ENCODE data around the gene MUC22. TPM values are rescaled to one million over a fixed set of nuclear protein-coding genes. Genes with fewer than 3 reads are reported as not detected.
"Not testable (repeated sequence)": the region's sequence is repeated elsewhere in the genome, so short reads cannot be mapped to it uniquely, and the experiment has no call there.

The MUC22 gene
- total RNA-seq, 1 experiment from 2014 or later: not detected

DNA sequence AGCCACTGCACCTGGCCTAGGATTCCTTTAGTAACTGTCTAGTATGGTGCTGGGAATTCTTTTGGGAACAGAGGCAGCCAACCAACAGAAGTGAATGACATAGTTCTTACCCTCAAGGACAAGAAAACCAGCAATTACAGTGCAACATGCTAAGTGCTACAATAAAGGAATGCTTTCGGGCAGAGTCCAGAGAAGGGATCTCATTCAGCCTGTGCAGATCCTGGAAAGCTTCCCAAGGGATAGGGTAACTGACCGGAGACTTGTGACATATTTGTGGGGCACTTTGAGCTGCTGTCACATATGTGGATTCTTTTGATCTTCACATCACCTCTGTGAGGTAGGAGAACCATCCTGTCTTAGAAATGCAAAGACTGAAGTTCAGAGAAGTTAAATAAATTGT is 55.3 kb downstream of the MUC22 start:
- Histone ChIP-seq H3K4me2 (ENCODE audit: low read length) (no peak overlapping the region), H3K27me3 (ENCODE audit: low read length) (no peaks in the 10 kb centered on the region), H3K27ac (ENCODE audit: low read length) (no peak overlapping the region), H3K4me3 (ENCODE audit: low read length) (no peak overlapping the region), H4K20me1 (ENCODE audit: low read length) (no peaks in the 10 kb centered on the region), H3K9me2 (replicated peaks; ENCODE audit: low read length) (no peaks in the 10 kb centered on the region), H3K4me1 (ENCODE audit: insufficient read depth, low read length) (peaks cover under 1% of the 10 kb centered on the region), H3F3A (ENCODE audit: low read length, unreplicated experiment) (no peaks in the 10 kb centered on the region), H3K36me3 (ENCODE audit: low read depth, low read length) (no peaks in the 10 kb centered on the region), H2AFZ (ENCODE audit: low read length) (no peak overlapping the region), H3K79me2 (ENCODE audit: low read length) (no peaks in the 10 kb centered on the region), H3K9ac (ENCODE audit: low read length) (no peak overlapping the region), H3K9me3 (ENCODE audit: low read length) (no peaks in the 10 kb centered on the region)
- DNase-seq (no peak), ATAC-seq (no peak)
- intact Hi-C loops (cut with micrococcal nuclease): no loop called here
- CTCF ChIA-PET: no interaction called here
- no peak for TF ChIP-seq EZH2 (IDR thresholded peaks at IDR 0.05; ENCODE audit: low read length, unreplicated experiment)
- no peak for TF ChIP-seq EZH2phosphoT487 (IDR thresholded peaks at IDR 0.05; ENCODE audit: borderline replicate concordance, low read length)
- TF ChIP-seq, protein P1, sequence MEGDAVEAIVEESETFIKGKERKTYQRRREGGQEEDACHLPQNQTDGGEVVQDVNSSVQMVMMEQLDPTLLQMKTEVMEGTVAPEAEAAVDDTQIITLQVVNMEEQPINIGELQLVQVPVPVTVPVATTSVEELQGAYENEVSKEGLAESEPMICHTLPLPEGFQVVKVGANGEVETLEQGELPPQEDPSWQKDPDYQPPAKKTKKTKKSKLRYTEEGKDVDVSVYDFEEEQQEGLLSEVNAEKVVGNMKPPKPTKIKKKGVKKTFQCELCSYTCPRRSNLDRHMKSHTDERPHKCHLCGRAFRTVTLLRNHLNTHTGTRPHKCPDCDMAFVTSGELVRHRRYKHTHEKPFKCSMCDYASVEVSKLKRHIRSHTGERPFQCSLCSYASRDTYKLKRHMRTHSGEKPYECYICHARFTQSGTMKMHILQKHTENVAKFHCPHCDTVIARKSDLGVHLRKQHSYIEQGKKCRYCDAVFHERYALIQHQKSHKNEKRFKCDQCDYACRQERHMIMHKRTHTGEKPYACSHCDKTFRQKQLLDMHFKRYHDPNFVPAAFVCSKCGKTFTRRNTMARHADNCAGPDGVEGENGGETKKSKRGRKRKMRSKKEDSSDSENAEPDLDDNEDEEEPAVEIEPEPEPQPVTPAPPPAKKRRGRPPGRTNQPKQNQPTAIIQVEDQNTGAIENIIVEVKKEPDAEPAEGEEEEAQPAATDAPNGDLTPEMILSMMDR (conservative IDR thresholded peaks at IDR 0.05; ENCODE audit: low read depth, low read length): no peak
- POLR2A ChIA-PET (ENCODE audit: unreplicated experiment): no interaction called here
- no TSS peak for BruUV-seq (replicated peaks)

DNA sequence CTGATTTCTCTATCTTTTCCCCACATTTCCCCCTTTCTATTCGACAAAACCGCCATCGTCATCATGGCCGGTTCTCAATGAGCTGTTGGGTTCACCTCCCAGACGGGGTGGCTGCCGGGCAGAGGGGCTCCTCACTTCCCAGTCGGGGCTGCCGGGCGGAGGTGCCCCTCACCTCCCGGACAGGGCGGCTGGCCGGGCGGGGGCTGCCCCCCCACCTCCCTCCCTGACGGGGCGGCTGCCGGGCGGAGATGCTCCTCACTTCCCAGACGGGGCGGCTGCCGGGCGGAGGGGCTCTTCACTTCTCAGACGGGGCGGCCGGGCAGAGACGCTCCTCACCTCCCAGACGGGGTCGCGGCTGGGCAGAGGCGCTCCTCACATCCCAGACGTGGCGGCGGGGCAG is 56.8 kb downstream of the MUC22 start:
- H3F3A ChIP-seq (ENCODE audit: low read length, unreplicated experiment); ATAC-seq; H3K27me3 ChIP-seq (ENCODE audit: low read length); H3K4me1 ChIP-seq (ENCODE audit: insufficient read depth, low read length); POLR2A ChIA-PET (ENCODE audit: unreplicated experiment); CTCF ChIA-PET; DNase-seq; H3K4me3 ChIP-seq (ENCODE audit: low read length); H2AFZ ChIP-seq (ENCODE audit: low read length); H3K79me2 ChIP-seq (ENCODE audit: low read length); H3K27ac ChIP-seq (ENCODE audit: low read length); BruUV-seq (replicated peaks); H4K20me1 ChIP-seq (ENCODE audit: low read length); H3K9me3 ChIP-seq (ENCODE audit: low read length); H3K36me3 ChIP-seq (ENCODE audit: low read depth, low read length); intact Hi-C loops (cut with micrococcal nuclease); H3K9ac ChIP-seq (ENCODE audit: low read length); H3K4me2 ChIP-seq (ENCODE audit: low read length); H3K9me2 ChIP-seq (replicated peaks; ENCODE audit: low read length): not testable (repeated sequence)

DNA sequence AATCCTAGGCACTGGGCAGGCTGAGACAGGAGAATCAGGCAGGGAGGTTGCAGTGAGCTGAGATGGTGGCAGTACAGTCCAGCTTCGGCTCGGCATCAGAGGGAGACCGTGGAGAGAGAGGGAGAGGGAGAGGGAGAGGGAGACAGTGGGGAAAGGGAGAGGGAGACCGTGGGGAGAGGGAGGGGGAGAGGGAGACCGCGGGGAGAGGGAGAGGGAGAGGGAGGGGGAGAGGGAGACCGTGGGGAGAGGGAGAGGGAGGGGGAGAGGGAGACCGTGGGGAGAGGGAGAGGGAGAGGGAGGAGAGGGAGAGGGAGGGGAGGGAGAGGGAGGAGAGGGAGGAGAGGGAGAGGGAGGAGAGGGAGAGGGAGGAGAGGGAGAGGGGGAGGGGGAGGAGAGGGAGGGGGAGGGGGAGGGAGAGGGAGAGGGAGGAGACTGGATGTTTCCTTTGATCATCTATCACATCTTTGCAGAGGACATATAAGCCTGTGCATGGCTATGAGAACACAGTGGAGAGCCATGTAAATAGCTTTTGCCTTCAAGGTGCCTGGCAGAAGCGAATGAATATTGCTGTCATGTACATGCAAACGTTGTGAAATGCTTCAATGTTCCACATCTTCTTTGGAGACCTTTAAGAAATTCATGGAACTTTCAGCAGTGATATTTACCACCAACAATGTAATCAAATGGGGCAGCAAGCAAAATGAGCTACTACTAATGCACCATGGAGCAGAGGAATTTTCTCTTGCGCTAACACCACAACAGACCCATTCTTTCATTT is 57.8 kb downstream of the MUC22 start:
- BruUV-seq (replicated peaks); intact Hi-C loops (cut with micrococcal nuclease); H2AFZ ChIP-seq (ENCODE audit: low read length): not testable (repeated sequence)

More for the DNA sequence above, 57.8 kb downstream of the MUC22 start:
- CTCF ChIA-PET: interaction anchor here (0.6 to 1.5 kb wide), 2 partner anchors 92 to 152 kb away, joined by 3 to 7 read pairs; no protein-coding TSS in a partner anchor
- H3K36me3 ChIP-seq (ENCODE audit: low read depth, low read length); H3K27ac ChIP-seq (ENCODE audit: low read length); H3K27me3 ChIP-seq (ENCODE audit: low read length); POLR2A ChIA-PET (ENCODE audit: unreplicated experiment); H4K20me1 ChIP-seq (ENCODE audit: low read length); ATAC-seq; H3K9ac ChIP-seq (ENCODE audit: low read length); H3K9me3 ChIP-seq (ENCODE audit: low read length); H3K4me1 ChIP-seq (ENCODE audit: insufficient read depth, low read length); H3K9me2 ChIP-seq (replicated peaks; ENCODE audit: low read length); H3K4me3 ChIP-seq (ENCODE audit: low read length); H3K4me2 ChIP-seq (ENCODE audit: low read length); H3F3A ChIP-seq (ENCODE audit: low read length, unreplicated experiment); H3K79me2 ChIP-seq (ENCODE audit: low read length); DNase-seq: not testable (repeated sequence)
